Ecto neural progenitor cell (in vitro differentiated cells): ENCODE data around the gene VEPH1.

Source experiments
- DNase-seq: peaks from one replicate; pipeline ENCODE4 v3.0.0-alpha.2; 2018; ENCODE audit warnings: low spot score

Gene VEPH1

DNA sequence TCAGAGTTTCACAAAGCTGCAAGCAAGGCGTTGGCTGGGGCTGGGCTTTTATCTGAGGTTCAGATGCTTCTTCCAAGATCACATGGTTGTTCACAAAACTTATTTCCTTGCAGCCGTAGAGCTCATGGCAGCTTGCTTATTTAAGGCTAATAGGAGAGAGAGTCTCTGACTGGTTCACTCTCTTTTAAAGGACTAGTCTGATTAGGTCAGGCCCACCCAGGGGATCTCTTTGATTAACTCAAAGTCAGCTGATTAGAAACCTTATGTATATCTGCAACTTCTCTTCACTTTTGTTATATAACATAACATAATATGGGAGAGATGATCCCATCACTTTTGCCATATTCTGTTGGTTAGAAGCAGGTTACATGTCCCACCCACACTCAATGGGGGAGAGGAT is 243.4 kb downstream of the VEPH1 start:
- DNase-seq, result no peak

DNA sequence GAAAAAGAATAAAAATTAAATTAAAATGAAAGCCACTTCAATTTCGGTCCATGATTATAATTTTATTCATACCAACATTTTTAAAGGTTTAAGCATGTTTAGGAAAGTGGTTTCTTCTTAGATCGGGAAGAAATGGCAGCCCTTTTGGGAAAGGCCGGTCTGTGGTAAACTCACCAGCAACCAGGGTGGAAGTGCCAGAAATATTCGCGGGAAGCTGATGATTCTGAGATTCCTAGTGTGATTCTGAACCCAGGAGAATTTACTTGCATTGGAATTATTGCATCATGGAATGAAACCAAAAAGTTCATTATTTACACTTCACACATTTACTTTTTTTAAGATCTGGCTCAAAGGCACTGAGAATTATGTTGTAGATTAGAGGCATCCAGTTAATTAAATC is 246.1 kb downstream of the VEPH1 start:
- no peak for DNase-seq

DNA sequence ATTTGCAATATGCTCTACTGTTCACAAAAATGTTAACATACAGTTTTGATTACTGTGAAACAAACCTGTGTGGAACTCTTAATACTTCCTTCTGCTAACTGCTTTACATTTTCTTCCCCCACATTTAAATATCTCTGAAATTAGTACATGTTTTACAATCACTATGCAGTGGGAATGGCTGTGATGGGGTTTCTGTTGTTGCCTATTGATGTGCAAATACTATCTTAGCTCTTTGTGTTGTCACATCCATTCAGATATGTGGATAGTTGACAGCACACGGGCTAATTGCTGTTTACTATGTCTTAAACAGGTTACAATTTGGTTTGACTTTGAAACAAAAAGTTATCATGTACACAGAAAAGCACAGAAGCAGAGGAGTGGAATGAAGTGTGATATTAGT is 247.4 kb downstream of the VEPH1 start:
- DNase-seq, result no peak

DNA sequence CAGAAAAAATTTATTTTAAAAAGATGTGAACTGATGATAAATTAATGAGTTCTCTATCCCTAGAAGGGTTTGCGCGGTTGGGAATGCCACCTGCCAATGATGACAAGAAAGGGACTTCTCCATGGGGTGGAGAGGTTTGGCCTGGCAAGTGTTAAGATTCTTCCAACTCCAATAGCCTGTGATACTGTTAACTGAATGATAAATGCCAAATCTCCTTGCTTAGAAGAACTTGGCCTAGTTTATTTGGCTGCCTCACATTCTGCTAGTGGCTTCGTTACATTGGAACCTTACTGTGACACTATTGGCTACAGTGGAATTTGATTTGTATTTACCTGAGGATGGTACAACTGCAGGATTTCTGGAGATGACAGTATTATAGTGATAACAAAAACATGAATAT is 251.5 kb downstream of the VEPH1 start:
- no peak for DNase-seq

DNA sequence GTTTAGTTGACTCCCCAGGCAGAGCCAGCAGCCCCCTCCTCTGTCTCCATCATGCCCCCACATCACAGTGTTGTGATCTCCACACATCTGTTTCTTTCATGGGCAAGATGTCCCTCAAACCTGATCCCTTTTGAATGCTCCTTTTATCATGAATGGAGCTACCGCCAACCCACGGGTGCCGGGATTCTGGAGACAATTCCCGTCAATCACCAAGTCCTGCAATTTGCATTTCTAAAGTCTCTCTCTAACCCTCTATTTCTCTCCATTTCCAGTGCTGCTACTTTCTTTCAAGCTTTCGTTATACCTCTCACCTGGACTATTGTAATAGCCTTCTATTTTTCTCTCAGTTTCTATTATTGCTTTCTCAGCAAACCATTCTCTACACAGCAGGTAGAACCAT is 253.6 kb downstream of the VEPH1 start:
- DNase-seq, result no peak

DNA sequence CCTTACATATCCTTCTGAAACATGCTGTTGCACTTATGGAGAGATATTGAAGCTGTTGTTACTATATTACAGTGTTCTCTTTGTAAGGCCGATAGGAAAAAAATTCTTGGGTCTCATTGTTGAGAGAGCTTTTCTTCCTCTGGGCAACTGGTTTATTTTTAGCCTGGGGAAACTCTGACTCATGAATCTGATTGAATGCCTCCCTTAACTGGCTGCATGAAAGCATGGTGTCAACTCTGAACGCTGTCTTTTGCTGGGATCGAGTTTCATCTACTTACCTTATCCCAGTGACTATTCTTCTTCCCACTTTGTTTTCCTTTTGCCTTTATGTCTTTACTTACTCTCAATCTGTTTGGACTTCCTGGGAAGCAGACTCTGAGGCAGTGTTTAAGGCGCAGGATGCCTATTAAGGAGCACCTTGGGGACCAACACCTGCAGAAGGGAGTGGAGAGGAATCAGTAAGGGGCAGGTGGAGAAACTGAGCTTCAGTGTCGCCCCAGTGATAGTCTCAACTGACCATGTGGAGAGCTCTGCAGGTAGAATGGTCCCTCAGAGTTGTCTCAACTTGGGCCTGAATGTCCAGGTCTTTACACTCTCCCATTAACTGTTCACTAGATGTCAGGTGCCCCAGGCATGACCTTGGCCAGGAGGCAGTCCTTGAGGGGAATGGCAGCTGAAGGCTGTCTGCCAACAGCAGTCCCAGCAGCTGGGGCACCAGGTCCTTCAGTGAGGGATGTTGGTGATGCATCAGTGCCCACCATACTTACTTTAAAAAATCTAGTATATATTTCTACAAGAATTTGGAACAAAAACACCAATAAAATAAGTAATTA is 254.4 kb downstream of the VEPH1 start:
- DNase-seq, result no peak

DNA sequence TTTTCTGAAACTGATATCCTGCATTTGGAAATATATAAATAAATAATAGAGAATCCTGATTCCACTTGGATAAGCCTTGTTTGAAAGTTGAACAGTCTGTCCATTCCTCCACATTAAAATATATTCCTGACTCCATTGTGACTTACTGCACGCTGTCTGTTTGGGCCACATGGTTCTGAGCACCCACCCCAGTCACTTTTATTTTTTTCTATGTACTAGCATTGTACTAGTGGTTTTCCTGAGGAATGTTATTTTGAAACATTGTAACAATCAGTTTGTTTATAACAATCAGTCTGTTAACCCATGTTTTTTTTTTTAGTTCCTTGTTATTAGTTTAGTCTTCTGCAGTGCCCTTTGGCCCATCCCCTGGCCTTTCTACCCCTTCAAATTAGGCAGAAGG is 255.8 kb downstream of the VEPH1 start:
- no peak for DNase-seq

DNA sequence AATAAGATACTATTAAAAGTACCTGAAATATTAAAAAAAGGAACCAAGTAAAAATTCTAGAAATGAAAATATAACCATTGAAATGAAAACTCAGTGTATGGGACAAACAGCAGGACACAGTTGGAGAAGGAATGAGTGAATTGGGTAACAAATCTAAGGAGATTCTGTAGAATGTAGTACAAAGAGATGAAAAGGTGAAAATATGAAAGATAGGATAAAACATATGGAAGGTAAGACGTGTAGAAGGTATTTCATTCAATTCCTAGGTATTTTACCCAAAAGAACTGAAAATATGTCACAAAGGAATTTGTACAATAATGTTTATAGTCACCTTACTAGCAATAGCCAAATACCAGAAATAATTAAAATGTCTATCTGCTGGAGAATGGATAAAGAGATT is 260.4 kb downstream of the VEPH1 start:
- no peak for DNase-seq

DNA sequence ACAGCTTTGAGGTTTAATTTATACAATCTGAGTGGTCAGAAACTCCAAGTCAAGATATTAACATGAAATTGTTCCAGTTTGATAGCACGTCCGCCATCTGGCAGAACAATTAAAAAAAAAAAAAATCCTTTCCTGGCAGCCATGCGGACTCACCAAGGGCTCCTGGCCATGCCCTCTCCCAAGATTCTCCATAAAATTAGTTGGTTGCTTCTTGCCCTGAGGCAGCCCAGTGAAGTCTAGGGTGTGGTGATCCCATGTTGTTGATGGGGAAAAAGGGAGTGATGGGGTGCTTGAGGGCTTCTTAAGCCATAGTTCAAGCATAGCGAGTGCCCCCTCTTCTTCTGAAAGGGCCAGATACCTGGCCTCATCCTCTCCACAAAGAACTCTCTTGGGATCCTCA is 261.6 kb downstream of the VEPH1 start:
- DNase-seq, result no peak

DNA sequence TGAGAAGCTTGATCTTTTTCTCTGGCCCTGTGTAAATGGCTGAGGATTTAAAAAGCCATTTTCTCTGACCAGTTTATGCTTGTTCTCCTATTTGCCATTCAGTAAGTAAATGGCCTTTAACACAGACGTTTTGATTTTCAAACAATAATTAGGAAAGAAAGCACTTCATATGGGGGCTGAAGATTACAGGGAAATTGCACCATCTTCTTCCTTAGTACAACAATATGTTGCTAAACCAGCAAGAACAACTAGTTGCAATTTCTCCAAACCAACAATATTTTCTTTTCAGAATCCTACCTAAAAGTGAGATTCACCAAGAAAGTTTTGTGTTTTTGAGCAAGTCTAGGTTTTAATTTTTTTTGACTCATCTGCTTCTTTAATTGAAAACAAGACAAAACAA is 262.8 kb downstream of the VEPH1 start:
- no peak for DNase-seq

DNA sequence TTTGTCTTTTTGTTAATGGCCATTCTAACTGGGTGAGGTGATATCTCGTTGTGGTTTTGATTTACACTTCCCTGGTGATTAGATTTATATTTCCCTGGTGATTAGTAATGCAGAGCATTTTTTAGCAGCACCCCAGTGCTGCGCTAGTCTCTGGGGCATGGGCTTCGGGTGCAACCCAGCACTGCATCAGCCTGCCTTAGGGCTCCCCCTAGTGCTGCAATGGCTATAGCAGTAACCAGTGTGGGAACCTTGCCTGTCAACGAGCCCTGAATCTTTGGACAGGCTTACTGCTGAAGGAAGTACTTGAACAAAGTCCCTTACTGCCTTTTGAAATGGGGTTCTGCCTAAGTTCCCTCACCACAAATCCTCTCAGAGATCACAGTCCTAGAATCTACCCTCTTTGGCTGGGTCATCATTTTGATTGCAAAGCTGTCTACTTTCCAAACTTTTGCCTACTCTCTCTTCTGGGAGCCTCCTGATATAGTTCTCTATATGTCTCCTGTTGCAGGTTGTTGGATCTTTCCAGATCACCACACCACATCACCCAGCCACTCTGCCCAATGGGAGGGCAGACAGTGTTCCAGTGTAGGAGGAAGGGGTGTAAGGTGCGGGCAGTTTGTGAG is 264.0 kb downstream of the VEPH1 start:
- DNase-seq, result peak; percentile 79

DNA sequence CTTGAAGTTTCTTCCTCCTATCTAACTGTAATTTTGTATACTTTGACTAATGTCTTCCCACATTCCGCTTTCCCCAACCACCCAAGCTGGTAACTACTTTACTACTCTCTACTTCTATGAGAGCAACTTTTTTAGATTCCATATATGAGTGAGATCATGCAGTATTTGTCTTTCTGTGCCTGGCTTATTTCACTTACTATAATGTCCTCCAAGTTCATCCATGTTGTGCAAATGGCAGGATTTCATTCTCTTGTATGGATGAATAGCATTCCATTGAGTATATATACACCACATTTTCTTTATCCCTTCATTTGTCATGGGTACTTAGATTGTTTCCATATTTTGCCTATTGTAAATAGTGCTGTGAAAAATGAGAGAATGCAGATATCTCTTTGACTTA is 264.8 kb downstream of the VEPH1 start:
- DNase-seq, result no peak

DNA sequence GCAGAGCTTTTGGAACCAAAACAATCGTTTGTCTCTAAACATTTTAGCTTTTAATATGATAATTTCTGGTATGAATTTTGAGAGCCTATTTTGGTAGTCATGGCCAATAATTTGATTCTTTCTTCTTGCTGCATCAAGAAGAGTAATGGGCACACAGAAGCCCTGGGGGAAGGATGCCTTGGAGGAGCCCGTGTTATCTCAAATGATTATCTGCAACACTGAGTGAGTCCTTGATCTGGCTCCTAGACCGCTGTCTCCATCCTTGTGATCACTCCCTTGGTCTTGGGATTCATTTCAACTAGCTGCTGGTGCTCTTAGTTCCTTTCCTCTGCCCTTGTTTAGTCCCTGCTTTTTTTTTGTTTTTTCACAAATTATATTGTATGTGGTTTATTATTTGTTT is 265.3 kb downstream of the VEPH1 start:
- no peak for DNase-seq

DNA sequence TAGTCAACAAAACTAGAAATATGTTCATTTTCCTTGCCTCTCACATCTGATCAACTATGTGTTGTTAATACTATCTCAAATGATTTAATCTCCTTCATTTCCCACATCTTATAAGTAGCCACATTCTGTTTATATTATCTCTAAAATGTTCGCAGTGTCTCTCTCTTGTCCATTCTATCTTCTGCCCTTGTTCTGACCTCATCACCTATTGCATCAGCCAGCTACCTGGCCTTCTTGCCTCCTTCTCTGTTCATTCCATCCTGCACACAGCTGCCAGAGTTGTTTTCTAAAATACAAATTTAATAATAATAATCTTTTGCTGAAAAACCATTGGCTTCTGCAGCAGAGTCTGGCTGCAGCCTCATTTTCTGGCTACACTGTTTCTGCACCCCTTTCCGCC is 267.9 kb downstream of the VEPH1 start:
- DNase-seq, result no peak

DNA sequence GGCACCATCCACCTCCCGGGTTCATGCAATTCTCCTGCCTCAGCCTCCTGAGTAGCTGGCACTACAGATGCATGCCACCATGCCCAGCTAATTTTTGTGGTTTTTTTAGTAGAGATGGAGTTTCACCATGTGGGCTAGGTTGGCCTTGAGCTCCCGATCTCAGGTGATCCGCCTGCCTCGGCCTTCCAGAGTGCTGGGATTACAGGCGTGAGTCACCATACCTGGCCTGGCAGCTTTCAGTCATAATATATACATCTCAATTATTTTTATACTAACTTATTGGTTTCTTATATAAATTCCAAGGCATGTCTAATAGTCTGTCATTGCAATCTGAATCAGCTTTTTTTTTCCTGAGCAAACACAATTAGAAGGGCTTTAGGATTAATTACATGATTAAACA is 269.3 kb downstream of the VEPH1 start:
- DNase-seq, result no peak

DNA sequence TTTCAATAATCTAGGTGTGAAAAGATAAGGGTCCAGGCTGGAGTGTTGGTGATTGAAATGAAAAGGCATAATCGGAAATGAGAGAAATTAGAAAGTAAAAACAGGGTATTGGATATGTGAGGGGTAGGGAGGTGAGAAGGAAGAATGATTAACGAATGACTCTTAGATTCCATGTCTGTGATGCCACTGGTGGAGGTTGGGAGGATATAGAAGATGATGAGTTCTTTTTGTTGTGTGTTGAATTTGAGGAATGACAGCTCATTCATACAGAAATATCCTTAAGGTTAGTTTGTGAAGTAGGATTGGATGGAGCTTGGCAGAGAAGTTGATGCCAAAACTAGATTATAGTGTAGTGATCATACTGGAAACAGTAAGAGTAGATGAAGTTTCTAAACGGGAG is 271.1 kb downstream of the VEPH1 start:
- no peak for DNase-seq

DNA sequence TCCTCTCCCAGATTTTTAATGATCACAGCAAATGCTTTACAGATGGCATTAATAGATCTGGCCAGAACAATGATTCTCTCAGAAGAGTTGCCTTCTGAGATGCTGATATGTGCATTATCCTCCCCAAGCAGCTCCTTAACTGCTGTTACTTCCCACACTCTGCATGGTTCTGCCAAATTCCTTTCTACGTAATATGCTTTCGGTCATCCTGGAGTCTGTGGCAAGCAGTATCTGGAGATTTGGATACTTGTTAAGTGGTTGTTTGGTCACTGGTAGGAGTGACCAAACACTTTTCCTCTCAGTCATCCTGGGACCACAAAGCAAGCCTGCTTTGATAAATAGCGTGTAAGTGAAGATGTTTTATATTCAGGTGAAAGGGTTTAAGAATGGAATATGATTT is 272.1 kb downstream of the VEPH1 start:
- DNase-seq, result no peak

DNA sequence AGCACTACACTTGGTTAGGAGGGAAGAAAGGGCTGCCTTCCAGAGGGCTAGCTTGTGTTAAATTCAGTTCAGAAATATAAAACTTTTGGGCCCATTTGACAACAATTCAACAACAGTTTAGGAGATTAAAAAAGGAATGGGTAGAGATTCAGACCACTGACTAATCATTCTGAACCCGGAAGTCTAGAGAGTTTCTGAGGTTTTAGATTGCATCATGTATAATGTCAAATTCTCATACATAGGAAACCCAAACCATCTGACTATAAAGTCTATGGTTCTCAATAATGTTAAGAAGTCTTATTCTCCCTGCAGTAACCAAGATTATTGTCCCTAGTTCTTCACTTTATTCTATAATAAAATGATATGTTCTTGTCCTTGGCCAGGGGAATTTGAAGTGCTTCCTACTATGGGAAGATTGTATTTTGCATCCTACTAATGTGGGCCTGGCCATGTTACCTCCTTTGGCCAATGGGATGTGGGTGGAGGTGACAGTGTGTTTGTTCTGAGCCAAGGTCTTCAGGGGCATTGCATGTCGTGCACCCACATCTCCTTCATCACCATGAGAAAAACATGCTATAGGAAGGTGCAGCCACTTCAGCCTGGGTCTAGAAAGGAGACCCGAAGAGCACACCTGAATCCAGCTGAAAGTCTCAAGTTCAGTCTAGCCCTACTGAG is 276.9 kb downstream of the VEPH1 start:
- no peak for DNase-seq

DNA sequence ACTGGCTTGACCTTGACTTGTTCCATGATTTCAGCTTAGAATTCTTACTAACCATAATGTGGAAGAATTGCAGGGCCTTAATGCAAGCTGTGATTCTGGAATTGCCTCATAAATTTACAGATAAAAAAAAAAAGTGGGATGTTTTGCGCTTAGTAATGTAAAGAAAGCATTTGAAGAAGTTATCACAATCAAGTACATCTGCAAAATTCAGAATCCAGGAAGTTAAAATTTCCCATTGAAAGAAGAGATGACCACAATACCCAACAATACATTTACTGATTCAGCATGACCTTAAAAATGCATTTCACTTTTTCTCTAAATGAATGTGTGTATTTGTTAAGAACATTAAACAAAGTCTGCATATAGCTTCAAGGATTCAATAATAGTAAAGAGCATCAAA is 278.2 kb downstream of the VEPH1 start:
- no peak for DNase-seq

DNA sequence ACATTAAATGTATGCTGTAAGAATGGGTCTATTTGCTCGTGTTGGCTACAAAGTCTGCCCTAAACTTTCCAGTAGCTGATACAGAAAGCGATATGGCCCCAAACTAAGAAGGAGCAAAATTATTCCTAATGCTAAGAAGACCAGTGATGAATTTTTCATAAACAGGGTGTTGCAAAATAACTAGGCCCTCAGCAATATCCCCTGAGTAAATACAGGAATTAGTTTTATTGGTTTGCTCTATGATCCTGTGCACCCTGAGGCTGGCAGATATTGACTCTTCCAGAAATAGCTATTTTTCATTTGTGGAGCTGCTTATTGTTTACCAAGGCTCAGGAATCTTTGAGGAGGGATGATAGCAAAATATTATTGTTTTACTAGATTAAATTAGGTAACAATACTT is 282.3 kb downstream of the VEPH1 start:
- DNase-seq, result no peak

DNA sequence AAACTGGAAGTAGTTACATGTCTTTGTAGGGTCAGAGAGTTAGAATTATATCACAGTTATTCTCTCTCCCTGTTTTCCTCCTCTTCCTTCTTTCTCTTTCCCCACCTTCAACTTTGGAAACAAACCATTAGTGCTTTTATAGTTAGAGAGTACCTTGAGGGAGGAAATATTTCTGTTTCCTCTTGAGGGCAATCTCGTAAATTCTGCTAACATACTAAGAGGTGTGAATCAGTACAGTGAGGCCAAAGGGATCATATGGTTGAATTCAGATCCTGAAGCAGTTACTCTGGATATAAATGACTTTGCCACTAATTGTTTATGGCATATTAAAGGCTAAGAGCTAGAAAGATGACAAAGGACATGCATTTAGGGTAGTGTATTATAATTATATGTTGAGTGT is 283.0 kb downstream of the VEPH1 start:
- DNase-seq, result no peak

DNA sequence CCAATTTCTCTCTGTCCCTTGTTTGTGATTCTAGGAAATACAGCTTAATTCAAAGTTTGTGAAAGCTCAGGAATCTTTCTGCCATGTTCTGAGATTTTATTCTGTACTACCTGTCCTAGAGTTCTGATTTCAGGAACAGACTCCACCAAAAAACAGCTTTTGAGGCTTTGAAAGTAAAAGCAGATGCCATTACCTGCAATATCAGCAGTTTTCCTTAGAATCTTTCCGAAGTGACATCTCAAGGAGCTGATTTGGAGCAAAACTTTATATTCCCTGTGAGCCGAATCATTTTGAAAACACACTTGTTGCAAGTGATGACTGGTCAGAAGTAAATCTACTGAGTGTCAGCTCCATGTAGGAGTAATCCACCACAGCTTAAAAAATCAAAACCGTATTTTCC is 284.0 kb downstream of the VEPH1 start:
- no peak for DNase-seq
